ENCODE data around the gene FBXO28.
A peak's percentile ranks its signal among the peaks of the same experiment; 100 is the strongest.
"Not testable (repeated sequence)": the region's sequence is repeated elsewhere in the genome, so short reads cannot be mapped to it uniquely, and the experiment has no call there.

FBXO28 gene

DNA sequence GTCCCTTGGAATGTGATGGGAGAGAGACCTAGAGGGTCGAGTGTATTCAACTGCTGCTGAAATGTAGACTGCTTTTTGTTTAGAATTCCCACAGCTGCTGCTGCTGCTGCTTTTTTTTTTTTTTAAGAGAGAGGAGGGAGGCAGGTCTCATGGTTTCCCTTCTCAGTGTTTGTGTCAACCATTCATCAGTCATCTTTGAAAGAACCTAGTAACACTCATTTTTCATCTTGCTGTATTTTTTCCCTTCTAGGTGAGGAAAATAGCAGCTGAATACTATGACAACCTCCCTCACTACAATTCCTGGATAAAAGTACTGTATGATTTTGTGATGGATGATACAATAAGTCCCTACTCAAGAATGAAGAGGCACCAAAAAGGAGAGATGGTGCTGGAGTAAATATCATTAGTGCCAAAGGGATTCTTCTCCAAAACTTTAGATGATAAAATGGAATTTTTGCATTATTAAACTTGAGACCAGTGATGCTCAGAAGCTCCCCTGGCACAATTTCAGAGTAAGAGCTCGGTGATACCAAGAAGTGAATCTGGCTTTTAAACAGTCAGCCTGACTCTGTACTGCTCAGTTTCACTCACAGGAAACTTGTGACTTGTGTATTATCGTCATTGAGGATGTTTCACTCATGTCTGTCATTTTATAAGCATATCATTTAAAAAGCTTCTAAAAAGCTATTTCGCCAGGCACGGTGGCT, 78.3 kb downstream of the FBXO28 start:
- DNase-seq: no peak

DNA sequence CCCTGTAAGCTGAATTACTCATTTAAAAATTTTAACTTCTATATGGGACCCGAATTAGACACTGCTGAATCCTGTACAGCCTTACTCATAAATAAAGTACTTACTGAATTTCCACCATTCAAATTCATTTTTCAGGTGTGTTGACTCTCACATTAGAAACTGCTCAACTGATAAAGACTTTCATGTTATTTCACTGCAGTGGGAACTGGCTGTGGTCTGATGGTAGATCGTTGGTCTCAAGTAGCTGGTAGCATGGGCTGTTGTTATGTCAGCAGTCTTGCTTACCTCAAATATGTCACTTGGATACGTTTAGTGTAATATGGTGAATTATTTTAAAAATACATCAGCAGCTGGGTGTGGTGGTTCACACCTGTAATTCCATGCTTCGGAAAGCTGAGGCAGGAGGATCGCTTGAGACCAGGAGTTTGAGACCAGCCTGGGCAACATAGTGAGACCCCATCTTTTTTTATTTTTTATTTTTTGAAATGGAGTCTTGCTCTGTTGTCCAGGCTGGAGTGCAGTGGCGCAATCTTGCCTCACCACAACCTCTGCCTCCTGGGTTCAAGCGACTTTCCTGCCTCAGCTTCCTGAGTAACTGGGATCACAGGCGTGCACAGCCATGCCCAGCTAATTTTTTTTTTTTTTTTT, 79.5 kb downstream of the FBXO28 start:
- DNase-seq: no peak

DNA sequence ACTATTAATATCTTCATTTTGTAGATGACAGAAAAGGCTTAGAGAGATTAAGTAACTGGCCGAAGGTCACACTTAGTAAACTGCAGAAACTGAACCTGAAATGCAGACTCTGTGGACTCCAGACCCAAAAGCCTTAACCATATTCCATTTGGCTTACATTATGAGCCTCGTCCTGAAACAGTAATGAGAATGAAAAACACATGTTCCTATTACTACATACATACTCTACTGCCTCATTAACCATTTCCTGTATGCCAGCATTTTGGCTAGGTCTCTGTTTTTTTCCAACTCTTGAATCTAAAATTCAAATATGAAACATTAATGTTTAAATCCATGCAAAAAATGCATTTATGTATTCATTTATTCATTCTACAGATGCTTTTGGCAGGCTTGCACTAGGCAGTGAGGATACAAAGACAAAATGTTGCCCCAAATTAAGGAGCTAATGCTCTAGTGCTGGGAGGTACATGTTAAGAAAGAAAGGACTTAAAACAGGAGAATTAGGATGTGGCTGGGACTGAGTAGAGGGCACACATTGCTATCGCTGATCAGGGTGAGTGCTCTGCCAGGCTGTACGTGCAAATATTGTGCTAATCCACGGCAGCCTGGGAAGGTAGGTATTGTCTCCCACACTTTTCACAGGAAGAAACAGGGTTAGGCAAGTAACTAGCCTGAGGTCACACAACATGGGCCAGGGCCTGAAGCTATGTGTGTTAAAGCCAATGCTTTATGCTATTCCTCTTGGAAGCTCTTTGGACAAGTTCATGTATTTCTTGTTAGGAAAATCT, 83.1 kb downstream of the FBXO28 start:
- no peak for DNase-seq

DNA sequence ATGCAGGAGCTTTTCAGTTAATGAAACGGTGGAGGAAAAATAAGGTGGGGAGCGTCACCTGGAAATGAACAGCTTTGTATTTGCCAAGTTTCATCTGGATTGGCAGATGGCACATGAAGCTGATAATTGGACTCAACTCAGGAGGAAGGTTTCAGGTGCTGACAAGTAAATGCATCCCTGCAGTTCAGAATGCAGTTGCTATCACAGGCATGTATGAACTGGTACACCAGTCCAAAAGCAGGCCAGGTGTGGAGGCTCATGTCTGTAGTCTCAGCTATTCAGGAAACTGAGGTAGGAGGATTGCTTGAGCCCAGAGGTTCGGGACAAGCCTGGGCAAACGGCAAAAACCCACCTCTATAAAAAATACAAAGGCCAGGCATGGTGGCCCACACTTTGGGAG, 84.7 kb downstream of the FBXO28 start:
- DNase-seq: no peak

DNA sequence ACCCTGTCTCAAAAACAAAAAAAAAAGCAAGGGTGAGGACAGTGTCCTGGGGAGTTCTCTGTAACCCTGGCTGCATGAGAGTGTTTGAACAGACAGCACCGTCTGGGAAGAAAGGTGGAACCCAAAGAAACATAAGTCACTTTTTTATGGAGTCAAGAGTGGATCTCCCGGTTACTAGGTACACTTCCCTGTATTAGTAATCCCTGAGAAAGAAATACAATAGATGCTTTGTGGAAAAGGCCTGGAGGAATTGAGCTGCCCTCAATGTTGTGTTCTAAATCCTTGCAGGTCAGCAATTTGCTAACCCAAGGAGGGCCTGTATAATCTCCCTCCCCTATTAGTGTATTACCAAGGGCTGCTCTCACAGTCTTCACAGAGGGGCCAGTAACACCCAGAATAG, 85.8 kb downstream of the FBXO28 start:
- no peak for DNase-seq

GRCh38 chr1:224201383-224201782, 87.5 kb downstream of the FBXO28 start:
- DNase-seq: no peak

DNA sequence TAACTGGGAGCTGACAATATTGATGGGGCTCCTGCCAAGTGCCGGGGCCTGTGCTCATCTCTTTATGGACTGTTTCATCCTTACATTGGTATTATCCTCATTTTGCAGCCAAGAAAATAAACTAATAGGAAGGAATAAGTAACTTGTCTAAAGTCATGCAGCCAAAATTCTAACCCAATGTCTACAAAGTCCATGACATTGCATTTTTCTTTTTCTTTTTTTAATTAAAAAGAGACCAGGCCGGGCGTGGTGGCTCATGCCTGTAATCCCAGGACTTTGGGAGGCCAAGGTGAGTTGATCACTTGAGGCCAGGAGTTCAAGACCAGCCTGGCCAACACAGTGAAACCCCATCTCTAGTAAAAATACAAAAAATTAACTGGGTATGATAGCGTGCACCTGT, 87.9 kb downstream of the FBXO28 start:
- no peak for DNase-seq

DNA sequence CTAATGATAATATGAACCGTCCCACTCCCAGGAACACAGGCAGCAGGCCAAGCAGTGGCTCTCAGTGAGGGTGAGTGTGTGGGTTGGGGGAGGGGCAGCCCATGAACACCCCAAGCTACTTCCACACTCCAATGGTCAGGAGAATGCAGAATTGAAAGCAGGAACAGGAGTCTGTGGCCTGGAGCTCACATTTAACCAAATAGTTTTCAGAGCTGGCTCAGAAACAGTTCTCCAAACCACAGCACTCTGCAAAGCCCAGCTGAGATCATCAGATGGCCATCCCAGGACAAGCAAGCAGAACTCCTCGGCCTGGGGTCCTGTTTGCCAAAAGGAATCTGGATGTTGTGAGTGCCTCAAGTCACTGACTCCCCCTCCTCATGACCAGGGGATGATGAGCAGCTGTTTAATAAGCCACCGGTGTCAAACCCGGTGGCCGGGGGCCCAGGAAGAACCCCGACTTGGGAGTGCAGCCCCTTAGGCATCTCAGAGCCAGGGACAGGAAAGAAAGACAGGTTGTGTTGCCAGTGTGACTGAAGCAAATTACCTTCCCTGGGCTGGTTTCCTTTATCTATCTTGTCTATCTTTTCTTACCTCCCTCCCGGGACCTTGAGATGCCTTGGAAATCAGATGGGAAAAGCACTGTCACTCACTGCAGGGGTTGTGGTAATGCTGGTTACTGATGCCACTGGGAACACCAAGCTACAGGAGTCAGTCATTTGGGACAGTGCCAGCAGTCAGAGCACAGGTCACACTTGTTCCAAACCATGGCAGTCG, 89.5 kb downstream of the FBXO28 start:
- DNase-seq: peak; percentile 78

DNA sequence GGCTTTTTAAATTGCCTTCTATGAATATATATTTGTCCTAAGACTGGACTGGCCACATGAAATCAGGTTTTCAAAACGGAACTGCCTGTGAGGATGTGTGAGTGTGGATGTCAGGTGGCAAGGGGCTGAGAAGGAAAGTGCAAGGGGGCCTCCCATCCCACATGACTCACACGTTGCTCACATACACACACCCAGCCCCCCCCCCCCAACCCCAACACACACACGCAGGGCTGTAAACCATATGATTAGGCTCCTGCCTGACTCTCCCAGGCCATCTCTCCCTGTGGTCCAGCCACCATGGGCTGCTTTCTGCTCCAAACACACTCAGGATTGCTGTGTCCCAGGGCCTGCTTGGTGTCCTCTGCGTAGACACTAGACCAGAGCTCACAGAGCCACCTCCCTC, 91.5 kb downstream of the FBXO28 start:
- DNase-seq: peak; percentile 89

DNA sequence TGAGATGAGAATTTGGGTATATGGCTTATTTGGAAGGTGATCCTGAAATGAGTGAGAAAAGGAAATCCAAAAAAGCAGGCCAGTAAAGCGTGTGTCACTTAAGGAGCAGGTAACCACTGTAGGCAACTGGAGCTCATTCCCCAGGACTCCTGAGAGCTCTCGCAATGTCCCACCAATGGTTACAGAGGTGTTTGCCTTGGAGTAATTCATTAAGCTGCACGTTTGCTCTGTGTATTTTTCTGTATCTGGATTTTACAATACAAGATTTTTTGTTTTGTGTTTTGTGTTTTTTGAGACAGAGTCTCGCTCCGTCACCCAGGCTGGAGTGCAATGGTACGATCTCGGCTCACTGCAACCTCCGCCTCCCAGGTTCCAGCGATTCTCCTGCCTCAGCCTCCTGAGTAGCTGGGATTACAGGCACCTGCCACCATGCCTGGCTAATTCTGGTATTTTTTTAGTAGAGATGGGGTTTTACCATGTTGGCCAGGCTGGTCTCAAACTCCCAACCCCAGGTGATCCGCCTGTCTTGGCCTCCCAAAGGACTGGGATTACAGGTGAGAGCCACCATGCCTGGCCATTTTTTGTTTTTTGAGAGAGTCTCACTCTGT, 92.1 kb downstream of the FBXO28 start:
- DNase-seq: not testable (repeated sequence)

- DNase-seq: peak; percentile 75
Observed at GRCh38 chr1:224211206-224211962, 97.5 kb downstream of the FBXO28 start.

Data from fibroblast of skin of right quadriceps (primary cell).